ENCODE measurements around the gene RNF186. TPM values are rescaled to one million over a fixed set of nuclear protein-coding genes. Genes with fewer than 3 reads are reported as not detected.

RNF186 gene
- total RNA-seq, 2 experiments from 2014 or later: not detected

DNA sequence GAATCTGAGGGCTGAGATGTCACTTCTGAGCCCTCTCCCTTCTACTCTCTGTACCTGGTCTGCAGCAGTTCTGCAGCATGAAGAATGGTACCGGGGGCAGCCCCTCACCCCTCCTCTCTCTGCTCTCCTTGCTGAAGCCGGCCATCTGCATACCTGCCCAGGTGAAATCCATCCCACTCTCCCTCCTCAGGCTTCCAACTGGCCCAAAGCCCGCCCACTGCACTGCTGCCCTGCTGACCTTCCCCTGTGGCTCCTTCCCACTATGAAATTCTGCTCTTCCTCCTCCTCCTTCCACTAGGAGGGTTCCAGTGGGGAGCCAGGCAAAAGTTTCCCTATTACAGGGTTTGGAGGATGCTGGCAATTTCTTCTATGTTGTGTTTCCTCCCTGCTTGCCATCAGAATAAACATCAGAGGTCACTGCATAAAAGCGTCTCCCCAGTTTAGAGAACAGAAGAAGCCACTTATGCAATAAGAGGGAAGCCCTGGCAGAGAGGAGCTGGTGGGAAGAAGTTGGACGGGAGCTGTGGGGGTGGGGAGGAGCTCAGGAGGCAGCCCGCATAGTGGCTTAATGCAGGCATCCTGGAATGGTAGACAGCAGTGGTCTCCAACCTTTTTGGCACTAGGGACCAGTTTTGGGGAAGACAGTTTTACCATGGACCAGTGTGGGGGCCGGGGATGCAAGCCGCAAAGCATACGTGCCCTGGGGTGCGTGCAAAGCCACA lies 45.7 kb downstream of the RNF186 start:
- CTCF ChIA-PET: no interaction called here
- H3K27ac Mint-ChIP-seq: no peak overlapping the region
- intact Hi-C loops (cut with micrococcal nuclease): loop anchor here (5.0 kb wide), 1 partner anchor 33 kb away; no protein-coding TSS in a partner anchor
- no peaks in the 10 kb centered on the region for H3K27me3 Mint-ChIP-seq
- POLR2A ChIA-PET: no interaction called here
- H3K9me3 Mint-ChIP-seq: no peaks in the 10 kb centered on the region
- H3K36me3 Mint-ChIP-seq: peaks cover 15% of the 10 kb centered on the region
- DNase-seq: no peak
- H3K4me3 Mint-ChIP-seq: no peak overlapping the region
- peaks cover 20% of the 10 kb centered on the region for H3K4me1 Mint-ChIP-seq (ENCODE audit: low read depth)

DNA sequence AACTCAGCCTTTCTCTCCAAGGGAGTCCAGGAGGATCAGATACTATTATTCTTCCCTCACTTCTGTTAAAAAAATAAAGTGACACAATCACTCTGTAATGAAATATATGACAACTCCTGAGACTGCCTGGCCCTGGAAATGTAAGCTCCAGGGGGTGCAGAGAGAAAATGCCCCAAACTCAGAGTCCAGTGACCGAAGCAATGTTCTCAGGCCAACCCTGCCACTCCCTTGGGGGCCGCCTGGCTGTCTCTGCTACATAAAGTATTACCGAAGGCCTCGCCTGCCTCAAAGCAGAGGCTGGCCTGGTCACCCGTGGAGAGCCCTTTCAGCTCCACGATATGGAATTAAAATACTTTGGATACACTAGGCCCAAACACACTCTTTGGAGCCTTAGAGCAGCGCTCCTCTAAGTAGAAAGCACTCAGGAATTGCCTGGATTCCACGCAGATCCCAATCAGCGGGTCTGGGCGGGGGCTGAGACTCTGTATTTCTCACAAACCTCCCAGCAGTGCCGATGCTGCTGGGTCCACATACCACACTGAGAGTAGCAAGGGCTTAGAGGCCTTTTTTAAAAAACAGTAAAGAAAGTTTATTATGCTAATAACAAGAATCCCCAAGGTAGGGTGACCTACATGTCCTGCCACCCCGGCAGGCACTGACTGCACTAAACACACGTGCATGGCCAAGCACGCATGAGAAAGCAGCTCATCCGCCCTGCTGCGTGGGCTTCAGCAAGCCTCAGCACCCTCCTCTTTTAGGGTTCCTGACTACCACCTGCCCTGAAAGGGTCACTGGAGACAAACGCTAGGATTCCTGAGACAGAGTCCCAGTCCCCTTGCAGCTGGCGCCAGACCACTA lies 46.5 kb downstream of the RNF186 start:
- no peak overlapping the region for H3K27ac Mint-ChIP-seq
- H3K36me3 Mint-ChIP-seq: peaks cover 14% of the 10 kb centered on the region
- CTCF ChIA-PET: interaction anchor here (0.6 kb wide), 1 partner anchor 47 kb away, joined by 3 read pairs; the partner anchor contains the start of gene RNF186
- no peaks in the 10 kb centered on the region for H3K9me3 Mint-ChIP-seq
- H3K4me1 Mint-ChIP-seq (ENCODE audit: low read depth): peaks cover 20% of the 10 kb centered on the region
- no peak overlapping the region for H3K4me3 Mint-ChIP-seq
- intact Hi-C loops (cut with micrococcal nuclease): loop anchor here (5.0 kb wide), 1 partner anchor 34 kb away; no protein-coding TSS in a partner anchor
- no peaks in the 10 kb centered on the region for H3K27me3 Mint-ChIP-seq
- no peak for DNase-seq
- POLR2A ChIA-PET: interaction anchor here (0.6 kb wide), 1 partner anchor 24 kb away, joined by 3 read pairs; no protein-coding TSS in a partner anchor

DNA sequence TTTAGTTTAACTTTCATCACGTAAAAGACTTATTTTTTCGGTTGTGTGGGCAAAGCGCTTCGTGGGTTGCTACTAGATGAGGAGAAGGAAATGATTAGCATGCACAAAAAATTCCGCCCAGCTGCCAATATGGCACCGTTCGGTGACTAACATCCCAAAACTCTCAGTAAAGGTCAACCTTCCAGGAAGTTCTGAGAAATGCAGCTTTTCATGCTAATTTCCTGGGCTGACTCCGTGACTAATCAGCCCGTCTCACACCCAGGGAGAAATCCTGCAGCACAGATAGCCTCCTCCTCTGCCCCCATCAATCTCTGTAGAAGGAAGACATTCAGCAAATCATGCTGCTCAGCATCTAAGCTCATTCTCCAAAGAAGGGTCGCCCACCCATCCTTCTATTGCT lies 49.5 kb downstream of the RNF186 start:
- peaks cover 7% of the 10 kb centered on the region for H3K36me3 Mint-ChIP-seq
- POLR2A ChIA-PET: interaction anchor here (1.0 to 1.5 kb wide), 2 partner anchors 46 to 50 kb away, joined by 3 read pairs; no protein-coding TSS in a partner anchor
- H3K27me3 Mint-ChIP-seq: no peaks in the 10 kb centered on the region
- no peaks in the 10 kb centered on the region for H3K9me3 Mint-ChIP-seq
- H3K4me3 Mint-ChIP-seq: no peak overlapping the region
- CTCF ChIA-PET: interaction anchor here (0.9 to 1.5 kb wide), 5 partner anchors 44 to 105 kb away, joined by 3 to 5 read pairs (median 5); no protein-coding TSS in a partner anchor
- peaks cover 20% of the 10 kb centered on the region for H3K4me1 Mint-ChIP-seq (ENCODE audit: low read depth)
- DNase-seq: peak; percentile 77
- intact Hi-C loops (cut with micrococcal nuclease): loop anchor here (1.0 to 5.0 kb wide), 2 partner anchors 37 to 50 kb away; no protein-coding TSS in a partner anchor
- H3K27ac Mint-ChIP-seq: peak overlapping the region; percentile 79

DNA sequence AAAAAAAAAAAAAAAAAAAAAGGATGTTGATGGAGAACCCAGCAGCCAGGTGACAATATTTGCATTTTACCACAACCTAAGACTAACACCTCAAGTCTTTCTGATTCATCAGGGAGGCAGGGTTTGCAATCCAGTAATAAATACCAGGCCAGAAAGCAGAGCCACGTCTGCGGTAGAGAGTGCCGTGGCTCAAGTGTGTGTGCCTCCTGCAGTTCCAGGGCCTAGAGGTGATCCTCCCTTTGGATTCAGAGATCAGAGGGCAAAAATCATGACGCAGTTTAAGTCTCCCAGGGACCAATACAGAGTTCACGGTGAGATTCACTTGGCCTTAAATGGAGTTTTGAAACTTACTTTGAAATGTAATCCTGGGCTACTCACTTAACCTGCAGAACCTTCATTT lies 50.2 kb downstream of the RNF186 start:
- peak overlapping the region; percentile 79 for H3K27ac Mint-ChIP-seq

More for the DNA sequence above, 50.2 kb downstream of the RNF186 start:
- ChIA-PET POLR2A (interaction anchor here (1.0 to 1.5 kb wide), 2 partner anchors 47 to 49 kb away, joined by 3 read pairs; no protein-coding TSS in a partner anchor), CTCF (interaction anchor here (0.9 to 1.5 kb wide), 4 partner anchors 44 to 104 kb away, joined by 3 to 5 read pairs (median 5); no protein-coding TSS in a partner anchor)
- no peaks in the 10 kb centered on the region for H3K27me3 Mint-ChIP-seq
- peak overlapping the region; percentile 27 for H3K4me3 Mint-ChIP-seq
- no peaks in the 10 kb centered on the region for H3K9me3 Mint-ChIP-seq
- DNase-seq: peak; percentile 54
- peaks cover 20% of the 10 kb centered on the region for H3K4me1 Mint-ChIP-seq (ENCODE audit: low read depth)
- peaks cover 6% of the 10 kb centered on the region for H3K36me3 Mint-ChIP-seq
- intact Hi-C loops (cut with micrococcal nuclease): loop anchor here (1.0 to 5.0 kb wide), 3 partner anchors 37 to 54 kb away; no protein-coding TSS in a partner anchor

Other genes starting within 250 kb of the RNF186 start
- gene NBL1, start 171.0 kb downstream of the RNF186 start, total RNA-seq: 10 to 100 TPM; 25.0 to 31.3 TPM
- gene HTR6, start 150.4 kb downstream of the RNF186 start, total RNA-seq: under 1 TPM; 0.17 to 0.19 TPM
- 10 to 100 TPM; 18.3 to 19.7 TPM for gene TMCO4, start 15.4 kb downstream of the RNF186 start, total RNA-seq
- 1 to 10 TPM; 6.9 to 8.4 TPM for gene OTUD3, start 67.1 kb upstream of the RNF186 start, total RNA-seq
- gene PLA2G2E, start 108.3 kb upstream of the RNF186 start, total RNA-seq: not detected
- not detected for gene PLA2G2A, start 164.3 kb upstream of the RNF186 start, total RNA-seq